GM12878 (cell line): ENCODE measurements around the gene SEPTIN6. TPM values are rescaled to one million over a fixed set of nuclear protein-coding genes. Genes with fewer than 3 reads are reported as not detected.
A peak's percentile ranks its signal among the peaks of the same experiment; 100 is the strongest.

Experiments used
- BRCA1 ChIP-seq: IDR thresholded peaks from 2 replicates; pipeline ENCODE4 v1.6.1; 2011; ENCODE audit warnings: low read depth, low read length, improper control_type of control experiment
- CBX5 ChIP-seq: sonication (generic); IDR thresholded peaks from 2 replicates; pipeline ENCODE4 v1.6.1; 2016; ENCODE audit warnings: low read depth, moderate library complexity, mild to moderate bottlenecking, inconsistent platforms
- CHD1 ChIP-seq: IDR thresholded peaks from 2 replicates; pipeline ENCODE4 v1.6.1; 2012; ENCODE audit warnings: low read depth, low read length, improper control_type of control experiment
- CREM ChIP-seq: IDR thresholded peaks from 2 replicates; pipeline ENCODE4 v1.6.1; 2014; ENCODE audit warnings: antibody characterized with exemption, low read depth
- CUX1 ChIP-seq: IDR thresholded peaks from 2 replicates; pipeline ENCODE4 v1.6.1; 2012; ENCODE audit warnings: improper control_type of control experiment, low read depth, low read length; ENCODE audit not compliant: insufficient replicate concordance
- EED ChIP-seq: sonication (generic); IDR thresholded peaks from 2 replicates; pipeline ENCODE4 v1.6.1; 2016; ENCODE audit warnings: antibody characterized with exemption, low read depth
- IRF5 ChIP-seq: fragments of 450-650 bp; IDR thresholded peaks from 2 replicates; pipeline ENCODE4 v1.6.1; 2017; ENCODE audit warnings: borderline replicate concordance
- JUNB ChIP-seq: IDR thresholded peaks from 2 replicates; pipeline ENCODE4 v1.6.1; 2016; ENCODE audit warnings: antibody characterized with exemption, mild to moderate bottlenecking
- KAT2A ChIP-seq: conservative IDR thresholded peaks from 2 replicates; pipeline ENCODE4 v1.6.1; 2011; ENCODE audit warnings: low read depth, low read length; ENCODE audit not compliant: control insufficient read depth
- MEF2A ChIP-seq: IDR thresholded peaks from 2 replicates; pipeline ENCODE4 v1.6.1; 2011; ENCODE audit warnings: low read depth, mild to moderate bottlenecking, low read length, moderate library complexity; ENCODE audit not compliant: insufficient read depth
- NKRF ChIP-seq: fragments of 450-650 bp; conservative IDR thresholded peaks from 2 replicates; pipeline ENCODE4 v1.6.1; 2017; ENCODE audit warnings: mild to moderate bottlenecking, moderate library complexity
- RAD21 ChIP-seq: IDR thresholded peaks from 2 replicates; pipeline ENCODE4 v1.6.1; 2011; ENCODE audit warnings: mild to moderate bottlenecking, low read depth, low read length, moderate library complexity; ENCODE audit not compliant: insufficient read depth
- RB1 ChIP-seq: fragments of 450-650 bp; formaldehyde crosslinking; IDR thresholded peaks from 2 replicates; pipeline ENCODE4 v1.6.1; 2017; ENCODE audit warnings: mild to moderate bottlenecking, borderline replicate concordance
- SIN3A ChIP-seq: IDR thresholded peaks from 2 replicates; pipeline ENCODE4 v1.6.1; 2012; ENCODE audit warnings: low read depth, low read length, improper control_type of control experiment
- STAT1 ChIP-seq: fragments of 450-650 bp; conservative IDR thresholded peaks from 2 replicates; pipeline ENCODE4 v1.6.1; 2014; ENCODE audit warnings: antibody characterized with exemption, mild to moderate bottlenecking
- USF1 ChIP-seq: IDR thresholded peaks from 2 replicates; pipeline ENCODE4 v1.6.1; 2011; ENCODE audit warnings: borderline replicate concordance, low read depth, mild to moderate bottlenecking, moderate library complexity, mixed read lengths, low read length; ENCODE audit not compliant: insufficient read depth; ENCODE audit errors: extremely low read length
- USF2 ChIP-seq: IDR thresholded peaks from 2 replicates; pipeline ENCODE4 v1.6.1; 2011; ENCODE audit warnings: low read depth, low read length, improper control_type of control experiment, borderline replicate concordance
- ZNF24 ChIP-seq: fragments of 450-650 bp; IDR thresholded peaks from 2 replicates; pipeline ENCODE4 v1.6.1; 2017; ENCODE audit warnings: antibody characterized with exemption, mild to moderate bottlenecking
- ZNF384 ChIP-seq: IDR thresholded peaks from 2 replicates; pipeline ENCODE4 v1.6.1; 2012; ENCODE audit warnings: low read depth, mild to moderate bottlenecking, low read length, improper control_type of control experiment, borderline replicate concordance
- polyA plus RNA-seq, 11 experiments: library from polyadenylated mRNA; depleted of rRNA in 4 of 11; unstranded in 6 of 11; stranded (reverse) in 5 of 11; fragments of >200 nt; fragmentation: Nextera tagmentation in 4 of 11; fragmentation: Illumina TruSeq in 1 of 11; extraction: Ambion mirVana in 4 of 11; extraction: Trizol in 1 of 11; gene quantifications; 1 replicate in 1 of 11; 2 replicates in 10 of 11; pipeline versions ENCODE4 v1.2.1 to v1.2.3, GENCODE V29; 2011 to 2016; ENCODE audit warnings: inconsistent platforms in 2 of 11, missing spikeins in 2 of 11, low read depth in 1 of 11
- total RNA-seq, 4 experiments: library from RNA; depleted of rRNA in 3 of 4; stranded (reverse); fragments of >200 nt in 3 of 4; fragmentation: Illumina TruSeq in 1 of 4; extraction: Trizol in 1 of 4; gene quantifications; 2 replicates each; pipeline versions ENCODE4 v1.2.1 to v1.2.3, GENCODE V29; 2013 to 2021

The SEPTIN6 gene
- total and polyA plus RNA-seq, 10 of the 15 experiments (the other 5 are each of a cell fraction or from before 2014, with no cell fraction given): 37.2 to 353 (median 154) TPM

GRCh38 chrX:119682019-119682989 is 10.7 kb downstream of the SEPTIN6 start (continued):
- TF ChIP-seq USF2 (no peak), CBX5 (no peak), JUNB (no peak), ZNF24 (no peak), BRCA1 (no peak), KAT2A (no peak), RAD21 (no peak), MEF2A (no peak), CREM (peak; percentile 67), NKRF (no peak), EED (peak; percentile 76; the same call in 1 of the 2 replicates), STAT1 (no peak), ZNF384 (no peak), USF1 (no peak), CHD1 (no peak), IRF5 (no peak), RB1 (0 out of 2 replicates have a peak, but pooled peaks have one; percentile 18), CUX1 (no peak), SIN3A (no peak)
